ENCODE data around the gene RARA. TPM values are rescaled to one million over a fixed set of nuclear protein-coding genes. Genes with fewer than 3 reads are reported as not detected.

RARA gene
- total and polyA plus RNA-seq, 8 donors = 11.2 to 40.8 (median 19.4) TPM

DNA sequence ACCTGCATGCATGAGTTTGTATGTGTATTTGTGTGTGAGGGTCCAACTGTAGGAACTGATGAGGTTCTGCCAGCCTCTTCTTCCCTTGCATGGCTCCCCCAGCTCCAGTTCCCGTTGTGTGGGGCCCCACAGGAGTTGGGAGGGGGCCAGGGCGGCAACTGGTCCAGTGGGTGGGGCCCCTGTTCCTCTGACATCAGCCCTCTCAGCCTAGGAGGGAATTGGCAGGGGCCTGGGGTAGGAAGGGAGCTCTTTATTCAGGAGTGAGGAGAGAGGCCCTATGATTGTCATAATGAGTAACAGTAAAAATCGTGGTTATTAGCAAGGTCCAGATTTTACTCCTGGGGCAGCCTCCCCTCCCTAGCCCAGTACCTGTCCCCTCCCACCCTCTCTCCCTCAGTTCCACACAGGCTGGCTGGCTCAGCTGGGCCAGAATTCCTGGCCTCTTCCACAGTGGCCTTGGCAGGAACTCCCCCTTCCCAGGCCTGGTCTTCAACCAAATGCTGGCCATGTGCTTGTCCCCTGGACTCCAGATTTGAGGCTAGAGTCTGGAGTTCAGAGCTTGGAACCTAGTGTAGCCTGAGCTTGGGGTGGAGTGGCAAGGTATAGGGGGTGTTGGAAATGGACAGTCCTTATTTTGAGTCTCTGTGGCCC is 18.9 kb downstream of the RARA start:
- Histone ChIP-seq H3K9me3 (no peaks in the 10 kb centered on the region), H3K27ac (peak overlapping the region; percentile 43 to 98 (median 93)), H3K36me3 (peaks cover 0 to 8% (median 3%) of the 10 kb centered on the region in 4 donors), H3K4me3 (no peak overlapping the region), H3K27me3 (no peaks in the 10 kb centered on the region), H3K4me1 (peaks cover 88 to 100% (median 98%) of the 10 kb centered on the region in 4 donors)
- intact Hi-C loops (cut with DNase I; ENCODE audit: low total_unique reads) = no loop called here
- TF ChIP-seq, protein P1, sequence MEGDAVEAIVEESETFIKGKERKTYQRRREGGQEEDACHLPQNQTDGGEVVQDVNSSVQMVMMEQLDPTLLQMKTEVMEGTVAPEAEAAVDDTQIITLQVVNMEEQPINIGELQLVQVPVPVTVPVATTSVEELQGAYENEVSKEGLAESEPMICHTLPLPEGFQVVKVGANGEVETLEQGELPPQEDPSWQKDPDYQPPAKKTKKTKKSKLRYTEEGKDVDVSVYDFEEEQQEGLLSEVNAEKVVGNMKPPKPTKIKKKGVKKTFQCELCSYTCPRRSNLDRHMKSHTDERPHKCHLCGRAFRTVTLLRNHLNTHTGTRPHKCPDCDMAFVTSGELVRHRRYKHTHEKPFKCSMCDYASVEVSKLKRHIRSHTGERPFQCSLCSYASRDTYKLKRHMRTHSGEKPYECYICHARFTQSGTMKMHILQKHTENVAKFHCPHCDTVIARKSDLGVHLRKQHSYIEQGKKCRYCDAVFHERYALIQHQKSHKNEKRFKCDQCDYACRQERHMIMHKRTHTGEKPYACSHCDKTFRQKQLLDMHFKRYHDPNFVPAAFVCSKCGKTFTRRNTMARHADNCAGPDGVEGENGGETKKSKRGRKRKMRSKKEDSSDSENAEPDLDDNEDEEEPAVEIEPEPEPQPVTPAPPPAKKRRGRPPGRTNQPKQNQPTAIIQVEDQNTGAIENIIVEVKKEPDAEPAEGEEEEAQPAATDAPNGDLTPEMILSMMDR (IDR thresholded peaks at IDR 0.05) = no peak
- TF ChIP-seq POLR2AphosphoS5 (IDR thresholded peaks at IDR 0.05) = no peak
- no peak for TF ChIP-seq EP300 (IDR thresholded peaks at IDR 0.05)
- TF ChIP-seq POLR2A (IDR thresholded peaks at IDR 0.05) = no peak
- 0 to 27% (median 2%) methylated on average over 2 to 3 of the region's 3 CpGs for WGBS, 5 donors
- DNase-seq = peak in 1 of 2 donors; percentile 51

DNA sequence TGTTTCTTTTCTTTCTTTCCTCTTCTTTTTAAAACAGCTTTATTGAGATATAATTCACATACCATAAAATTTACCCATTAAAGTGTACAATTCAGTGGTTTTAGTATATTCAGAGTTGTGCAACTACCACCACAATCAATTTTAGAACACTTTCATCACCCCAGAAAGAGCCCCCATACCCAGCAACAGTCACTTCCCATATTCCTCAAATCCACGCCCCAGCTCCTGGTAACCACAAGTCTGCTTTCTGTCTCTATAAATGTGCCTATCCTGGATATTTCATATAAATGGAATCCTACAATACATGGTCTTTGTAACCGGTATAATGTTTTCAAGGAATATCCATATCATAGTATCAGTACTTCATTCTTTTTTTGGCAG is 19.4 kb downstream of the RARA start:
- TF ChIP-seq, protein P1 (IDR thresholded peaks at IDR 0.05) = no peak
- TF ChIP-seq POLR2A (IDR thresholded peaks at IDR 0.05) (no peak), POLR2AphosphoS5 (IDR thresholded peaks at IDR 0.05) (no peak), EP300 (IDR thresholded peaks at IDR 0.05) (no peak)
- Histone ChIP-seq H3K4me1 (peaks cover 88 to 100% (median 98%) of the 10 kb centered on the region in 4 donors), H3K9me3 (no peaks in the 10 kb centered on the region), H3K27ac (peak overlapping the region in 4 of 5 donors; percentile 90 to 98 (median 94)), H3K36me3 (peaks cover 0 to 8% (median 3%) of the 10 kb centered on the region in 4 donors), H3K27me3 (no peaks in the 10 kb centered on the region), H3K4me3 (no peak overlapping the region)
- intact Hi-C loops (cut with DNase I; ENCODE audit: low total_unique reads) = no loop called here
- no peak for DNase-seq
- WGBS, 5 donors = 79 to 94% (median 88%) methylated on average over 2 of the region's 2 CpGs

DNA sequence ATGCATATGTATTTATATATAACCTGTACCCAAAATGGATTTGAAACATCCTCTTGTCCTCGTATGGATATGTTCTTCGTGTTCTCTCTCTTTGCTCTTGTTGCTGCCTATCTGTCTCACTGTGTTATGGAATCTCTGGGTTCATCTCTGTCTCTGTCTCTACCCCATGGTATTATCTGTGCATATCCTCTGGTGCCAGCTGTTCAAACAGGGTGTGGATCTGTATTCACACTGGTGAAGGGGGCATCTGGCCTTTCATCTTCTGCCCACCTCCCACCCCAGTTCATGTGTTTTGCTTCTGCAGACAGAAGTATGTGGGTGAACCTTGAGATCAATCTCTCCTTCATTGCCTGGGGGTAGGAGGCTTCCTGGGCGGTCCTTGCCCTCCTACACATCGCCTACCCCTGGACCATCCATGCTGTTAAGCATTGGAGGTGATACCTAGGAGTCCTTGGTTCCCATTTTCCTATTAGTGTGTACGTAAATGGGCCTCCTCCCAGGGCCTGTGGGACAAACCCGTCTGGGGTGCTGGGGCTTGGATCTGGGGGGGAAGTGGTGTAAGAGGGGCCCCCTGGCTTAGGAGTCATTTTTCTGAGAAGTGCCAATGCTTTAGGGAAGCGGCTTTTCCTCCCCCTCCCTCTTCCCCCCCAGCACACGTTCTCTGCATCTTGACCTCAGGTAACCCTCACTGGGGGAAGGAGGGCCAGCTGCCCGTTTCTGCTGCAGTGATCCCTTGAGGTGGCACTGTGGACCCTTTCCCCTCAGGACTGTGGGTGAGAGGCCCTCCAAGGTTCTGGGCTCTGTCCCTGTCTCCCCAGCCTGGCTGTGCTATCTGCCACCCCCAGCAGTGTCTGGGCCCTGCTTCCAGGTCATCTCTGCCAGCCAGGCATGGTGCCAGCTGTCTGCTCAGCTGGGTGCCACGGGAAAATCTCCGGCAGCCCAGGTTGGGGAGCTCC is 21.1 kb downstream of the RARA start:
- H3K36me3 ChIP-seq = peaks cover 0 to 8% (median 3%) of the 10 kb centered on the region in 4 donors
- peak overlapping the region in 1 of 4 donors; percentile 32 for H3K4me3 ChIP-seq

More for the DNA sequence above, 21.1 kb downstream of the RARA start:
- H3K27me3 ChIP-seq = no peaks in the 10 kb centered on the region
- no peaks in the 10 kb centered on the region for H3K9me3 ChIP-seq
- peak; percentile 59 to 76 for DNase-seq
- TF ChIP-seq POLR2AphosphoS5 (IDR thresholded peaks at IDR 0.05) (peak in 2 of 3 donors; percentile 7 to 34), POLR2A (IDR thresholded peaks at IDR 0.05) (no peak), EP300 (IDR thresholded peaks at IDR 0.05) (no peak)
- TF ChIP-seq, protein P1 (IDR thresholded peaks at IDR 0.05) = no peak
- H3K27ac ChIP-seq = peak overlapping the region; percentile 80 to 98 (median 90)
- intact Hi-C loops (cut with DNase I; ENCODE audit: low total_unique reads) = no loop called here
- 31 to 35% (median 33%) methylated on average over 10 to 11 of the region's 11 CpGs for WGBS, 5 donors
- peaks cover 88 to 100% (median 98%) of the 10 kb centered on the region in 4 donors for H3K4me1 ChIP-seq

All from stomach (tissue), 9 donors.